DOHH2 (cell line): ENCODE results near the gene ACTN4.

Experiments
- H3F3A ChIP-seq: fragments of 200-600 bp; sonication (generic), shearing (Covaris generic); 2 replicates; pipeline ENCODE4 v1.6.0; 2016; ENCODE audit warnings: antibody characterized with exemption, mild to moderate bottlenecking; ENCODE audit not compliant: control insufficient read depth, insufficient read depth
- H3K27ac ChIP-seq: fragments of 200-600 bp; sonication (generic); 2 replicates; pipeline ENCODE4 v1.5.1; 2014; ENCODE audit warnings: low read depth, mild to moderate bottlenecking, low read length, moderate library complexity
- H3K27me3 ChIP-seq: fragments of 200-600 bp; sonication (generic); 2 replicates; pipeline ENCODE4 v1.6.1; 2014; ENCODE audit warnings: mild to moderate bottlenecking, low read length, mixed read lengths; ENCODE audit not compliant: control insufficient read depth
- H3K36me3 ChIP-seq: fragments of 200-600 bp; sonication (generic); 2 replicates; pipeline ENCODE4 v1.6.1; 2014; ENCODE audit warnings: mild to moderate bottlenecking, low read length, moderate library complexity, mixed read lengths; ENCODE audit not compliant: control insufficient read depth
- H3K4me1 ChIP-seq: fragments of 200-600 bp; sonication (generic); 2 replicates; pipeline ENCODE4 v1.6.1; 2014; ENCODE audit warnings: mild to moderate bottlenecking, low read length, mixed read lengths; ENCODE audit not compliant: control insufficient read depth
- H3K4me2 ChIP-seq: fragments of 200-600 bp; sonication (generic); 2 replicates; pipeline ENCODE4 v1.6.0; 2014; ENCODE audit warnings: mild to moderate bottlenecking, low read length, moderate library complexity
- H3K4me3 ChIP-seq: fragments of 200-600 bp; sonication (generic); 2 replicates; pipeline ENCODE4 v1.5.1; 2014; ENCODE audit warnings: mild to moderate bottlenecking, low read length, mixed read lengths
- H3K79me2 ChIP-seq: fragments of 200-600 bp; sonication (generic); 2 replicates; pipeline ENCODE4 v1.6.1; 2014; ENCODE audit warnings: mild to moderate bottlenecking, low read length, mixed read lengths; ENCODE audit not compliant: control insufficient read depth
- H3K9me2 ChIP-seq: fragments of 200-600 bp; sonication (generic); replicated peaks from 2 replicates; pipeline ENCODE4 v1.6.1; 2014; ENCODE audit warnings: mild to moderate bottlenecking, low read length, mixed read lengths; ENCODE audit not compliant: control insufficient read depth
- H3K9me3 ChIP-seq: fragments of 200-600 bp; sonication (generic); 2 replicates; pipeline ENCODE4 v1.6.1; 2014; ENCODE audit warnings: antibody characterized with exemption, low read length, mixed read lengths; ENCODE audit not compliant: control insufficient read depth, insufficient read depth
- H4K20me1 ChIP-seq: fragments of 200-600 bp; sonication (generic); 2 replicates; pipeline ENCODE4 v1.6.0; 2014; ENCODE audit warnings: low read depth, mild to moderate bottlenecking, antibody characterized with exemption, low read length, moderate library complexity; ENCODE audit not compliant: control insufficient read depth, insufficient read depth
- CTCF ChIP-seq: fragments of 200-600 bp; sonication (generic); IDR thresholded peaks from one replicate; pipeline ENCODE4 v1.5.1; 2014; ENCODE audit warnings: antibody characterized with exemption, mild to moderate bottlenecking, low read depth, low read length; ENCODE audit not compliant: poor library complexity, severe bottlenecking
- EZH2phosphoT487 ChIP-seq: fragments of 200-600 bp; sonication (generic); IDR thresholded peaks from 2 replicates; pipeline ENCODE4 v1.6.1; 2017; ENCODE audit warnings: borderline replicate concordance, mild to moderate bottlenecking, antibody characterized with exemption, low read length, moderate library complexity, mixed read lengths

The ACTN4 gene

GRCh38 chr19:38743394-38744297 lies 96.2 kb downstream of the ACTN4 start:
- Histone ChIP-seq H3K9me2 (no peaks in the 10 kb centered on the region), H3K27ac (no peak overlapping the region), H3K4me1 (no peaks in the 10 kb centered on the region), H3F3A (no peaks in the 10 kb centered on the region), H3K4me2 (no peak overlapping the region), H4K20me1 (no peaks in the 10 kb centered on the region), H3K4me3 (no peak overlapping the region), H3K27me3 (no peaks in the 10 kb centered on the region), H3K36me3 (no peaks in the 10 kb centered on the region), H3K79me2 (no peaks in the 10 kb centered on the region), H3K9me3 (no peaks in the 10 kb centered on the region)
- TF ChIP-seq CTCF (no peak), EZH2phosphoT487 (no peak)

GRCh38 chr19:38744298-38744681 lies 96.8 kb downstream of the ACTN4 start, which contains the start of gene CAPN12:
Gene CAPN12 (minus strand): TSS chr19:38744474. CDS start chr19:38744165, 309 bp downstream.
- H3K36me3 ChIP-seq: no peaks in the 10 kb centered on the region
- H3K4me1 ChIP-seq: no peaks in the 10 kb centered on the region
- H3F3A ChIP-seq: no peaks in the 10 kb centered on the region
- H3K27me3 ChIP-seq: no peaks in the 10 kb centered on the region
- H4K20me1 ChIP-seq: no peaks in the 10 kb centered on the region
- TF ChIP-seq EZH2phosphoT487 (no peak), CTCF (no peak)
- no peak within 1 kb of the TSS for H3K4me2 ChIP-seq
- H3K27ac ChIP-seq: no peak within 1 kb of the TSS
- no peaks in the 10 kb centered on the region for H3K9me3 ChIP-seq
- H3K4me3 ChIP-seq: no peak within 1 kb of the TSS
- no peaks in the 10 kb centered on the region for H3K79me2 ChIP-seq
- H3K9me2 ChIP-seq: no peaks in the 10 kb centered on the region

GRCh38 chr19:38744874-38745273 lies 97.4 kb downstream of the ACTN4 start:
- no peaks in the 10 kb centered on the region for H3F3A ChIP-seq
- no peak overlapping the region for H3K4me2 ChIP-seq
- no peak overlapping the region for H3K4me3 ChIP-seq
- H3K36me3 ChIP-seq: no peaks in the 10 kb centered on the region
- no peak overlapping the region for H3K27ac ChIP-seq
- no peaks in the 10 kb centered on the region for H3K79me2 ChIP-seq
- H3K27me3 ChIP-seq: no peaks in the 10 kb centered on the region
- TF ChIP-seq CTCF (no peak), EZH2phosphoT487 (no peak)
- no peaks in the 10 kb centered on the region for H3K9me3 ChIP-seq
- H4K20me1 ChIP-seq: no peaks in the 10 kb centered on the region
- H3K9me2 ChIP-seq: no peaks in the 10 kb centered on the region
- H3K4me1 ChIP-seq: no peaks in the 10 kb centered on the region
